Hair follicular keratinocyte (primary cell): ENCODE results near the gene BRCC3. TPM values are rescaled to one million over a fixed set of nuclear protein-coding genes. Genes with fewer than 3 reads are reported as not detected.

Source experiments
- total RNA-seq: library from RNA; depleted of rRNA; stranded (reverse); fragments of >200 nt; gene quantifications from 2 replicates; pipeline ENCODE4 v1.2.3, GENCODE V29; 2015

Gene BRCC3
- 9.6 and 9.9 TPM in 2 replicates for total RNA-seq

GRCh38 chrX:155070975-155071693 lies at the start of gene BRCC3, which contains the start of the genes CMC4 and MTCP1:
BRCC3 (plus strand) TSS chrX:155071508; CDS start chrX:155071528, 20 bp downstream.
CMC4 (minus strand) TSS chrX:155071136; CDS start chrX:155064023, 7,113 bp downstream.
MTCP1 (minus strand) TSS chrX:155071136; CDS start chrX:155066010, 5,126 bp downstream.

GRCh38 chrX:155022585-155022984 lies 48.7 kb upstream of the BRCC3 start, which contains the start of gene F8:
F8 (minus strand) TSS chrX:155022723; CDS start chrX:155022552, 171 bp downstream.

GRCh38 chrX:155026727-155027508 lies 44.4 kb upstream of the BRCC3 start, which contains the start of gene FUNDC2:
FUNDC2 (plus strand) TSS chrX:155026844; CDS start chrX:155026939, 95 bp downstream.

Other genes starting within 250 kb of the BRCC3 start
- not detected in 2 replicates for gene SMIM9, start 236.8 kb upstream of the BRCC3 start, total RNA-seq
- 2.4 TPM in 1 of 2 replicates, not detected in the other for gene F8A1, start 185.2 kb upstream of the BRCC3 start, total RNA-seq
- gene F8, start 48.8 kb upstream of the BRCC3 start, total RNA-seq: 0.04 and 1.2 TPM in 2 replicates
- 39.1 and 47.0 TPM in 2 replicates for gene FUNDC2, start 44.7 kb upstream of the BRCC3 start, total RNA-seq
- 17.2 and 20.3 TPM in 2 replicates for gene CMC4, start 372 bp upstream of the BRCC3 start, total RNA-seq
- 1.6 and 5.5 TPM in 2 replicates for gene MTCP1, start 372 bp upstream of the BRCC3 start, total RNA-seq
- gene VBP1, start 145.0 kb downstream of the BRCC3 start, total RNA-seq: 50.2 and 68.5 TPM in 2 replicates
- 0.30 and 1.8 TPM in 2 replicates for gene RAB39B, start 193.0 kb downstream of the BRCC3 start, total RNA-seq